Measurements from ENCODE around the gene DLG2.

DNA sequence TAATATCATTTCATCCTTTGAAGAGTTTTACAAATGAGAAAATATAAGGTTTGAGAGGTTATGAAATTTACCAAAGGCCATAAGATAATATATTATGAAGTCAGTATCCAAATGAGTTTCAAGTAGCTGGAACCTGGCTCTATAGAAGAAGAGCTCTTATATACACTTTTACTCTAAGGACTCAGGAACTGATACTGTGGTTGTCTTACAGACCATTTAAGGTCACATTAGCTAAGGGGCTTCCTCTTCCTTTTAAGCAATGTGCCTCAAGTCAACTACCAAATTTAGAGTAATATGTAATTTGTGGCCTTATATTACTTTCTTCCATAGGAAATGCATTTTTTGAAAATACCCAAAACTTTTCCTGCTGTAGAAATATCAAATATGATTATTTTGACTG is 369.3 kb downstream of the DLG2 start:
- TF ChIP-seq, protein P1, sequence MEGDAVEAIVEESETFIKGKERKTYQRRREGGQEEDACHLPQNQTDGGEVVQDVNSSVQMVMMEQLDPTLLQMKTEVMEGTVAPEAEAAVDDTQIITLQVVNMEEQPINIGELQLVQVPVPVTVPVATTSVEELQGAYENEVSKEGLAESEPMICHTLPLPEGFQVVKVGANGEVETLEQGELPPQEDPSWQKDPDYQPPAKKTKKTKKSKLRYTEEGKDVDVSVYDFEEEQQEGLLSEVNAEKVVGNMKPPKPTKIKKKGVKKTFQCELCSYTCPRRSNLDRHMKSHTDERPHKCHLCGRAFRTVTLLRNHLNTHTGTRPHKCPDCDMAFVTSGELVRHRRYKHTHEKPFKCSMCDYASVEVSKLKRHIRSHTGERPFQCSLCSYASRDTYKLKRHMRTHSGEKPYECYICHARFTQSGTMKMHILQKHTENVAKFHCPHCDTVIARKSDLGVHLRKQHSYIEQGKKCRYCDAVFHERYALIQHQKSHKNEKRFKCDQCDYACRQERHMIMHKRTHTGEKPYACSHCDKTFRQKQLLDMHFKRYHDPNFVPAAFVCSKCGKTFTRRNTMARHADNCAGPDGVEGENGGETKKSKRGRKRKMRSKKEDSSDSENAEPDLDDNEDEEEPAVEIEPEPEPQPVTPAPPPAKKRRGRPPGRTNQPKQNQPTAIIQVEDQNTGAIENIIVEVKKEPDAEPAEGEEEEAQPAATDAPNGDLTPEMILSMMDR (IDR thresholded peaks at IDR 0.05; ENCODE audit: insufficient read depth, low read depth, low read length), result no peak
- no peak for TF ChIP-seq EZH2 (IDR thresholded peaks at IDR 0.05; ENCODE audit: insufficient read depth, low read length)
